OCI-LY7 (cell line): ENCODE measurements around the gene DLGAP1. TPM values are rescaled to one million over a fixed set of nuclear protein-coding genes. Genes with fewer than 3 reads are reported as not detected.

ENCODE experiments used
- BruUV-seq: library from RNA; stranded (reverse); fragments of 400-500 nt; replicated peaks from 2 replicates; lab custom pipeline; 2021; lab: Mats Ljungman, UMichigan
- CTCF ChIA-PET: fragments of 300-600 bp; sonication (Branson Sonifier 250); formaldehyde crosslinking; loops from one replicate; lab custom pipeline; 2022; ENCODE audit warnings: antibody characterized with exemption; ENCODE audit not compliant: unreplicated experiment; lab: Charles Lee
- POLR2A ChIA-PET: fragments of 300-600 bp; sonication (Branson Sonifier 250); formaldehyde crosslinking; loops from one replicate; lab custom pipeline; 2022; ENCODE audit warnings: antibody characterized with exemption; lab: Charles Lee
- DNase-seq: peaks from one replicate; pipeline ENCODE4 v3.0.0-alpha.2; 2015; ENCODE audit warnings: low spot score
- H2AFZ ChIP-seq: fragments of 200-600 bp; sonication (generic), shearing (Covaris generic); 2 replicates; pipeline ENCODE4 v1.6.1; 2014; ENCODE audit warnings: mild to moderate bottlenecking, antibody characterized with exemption, low read length, moderate library complexity
- H3K27ac ChIP-seq: fragments of 200-600 bp; sonication (generic); 2 replicates; pipeline ENCODE4 v1.5.1; 2014; ENCODE audit warnings: mixed run types, low read depth, mild to moderate bottlenecking, moderate library complexity, low read length, inconsistent platforms; ENCODE audit not compliant: poor library complexity, severe bottlenecking
- H3K36me3 ChIP-seq: fragments of 200-600 bp; sonication (generic); 2 replicates; pipeline ENCODE4 v1.6.1; 2014; ENCODE audit warnings: mild to moderate bottlenecking, antibody characterized with exemption, low read length, moderate library complexity, mixed read lengths; ENCODE audit not compliant: insufficient read depth
- H3K4me1 ChIP-seq: fragments of 200-600 bp; sonication (generic); 2 replicates; pipeline ENCODE4 v1.5.1; 2014; ENCODE audit warnings: mild to moderate bottlenecking, low read length; ENCODE audit not compliant: insufficient read depth, poor library complexity, severe bottlenecking
- H3K4me2 ChIP-seq: fragments of 200-600 bp; sonication (generic); 2 replicates; pipeline ENCODE4 v1.6.1; 2014; ENCODE audit warnings: mild to moderate bottlenecking, low read length
- H3K4me3 ChIP-seq: fragments of 200-600 bp; sonication (generic); 2 replicates; pipeline ENCODE4 v1.5.1; 2014; ENCODE audit warnings: mild to moderate bottlenecking, low read depth, low read length; ENCODE audit not compliant: poor library complexity, severe bottlenecking
- H3K79me2 ChIP-seq: fragments of 200-600 bp; sonication (generic); 2 replicates; pipeline ENCODE4 v1.6.1; 2016; ENCODE audit warnings: low read depth, mild to moderate bottlenecking, low read length, moderate library complexity, mixed read lengths; ENCODE audit not compliant: insufficient read depth
- H3K9me2 ChIP-seq: fragments of 200-600 bp; sonication (generic); 2 replicates; pipeline ENCODE4 v1.6.1; 2016; ENCODE audit warnings: mild to moderate bottlenecking, low read length, mixed read lengths; ENCODE audit not compliant: insufficient read depth
- H3K9me3 ChIP-seq: fragments of 200-600 bp; sonication (generic); 2 replicates; pipeline ENCODE4 v1.6.1; 2014; ENCODE audit warnings: mild to moderate bottlenecking, mixed run types, low read length, mixed read lengths
- H4K20me1 ChIP-seq: fragments of 200-600 bp; sonication (generic); 2 replicates; pipeline ENCODE4 v1.6.1; 2014; ENCODE audit warnings: mild to moderate bottlenecking, antibody characterized with exemption, low read length, moderate library complexity, mixed read lengths; ENCODE audit not compliant: insufficient read depth
- CTCF ChIP-seq: fragments of 200-600 bp; sonication (generic); conservative IDR thresholded peaks from 2 replicates; pipeline ENCODE4 v1.5.1; 2014; ENCODE audit warnings: mild to moderate bottlenecking, antibody characterized with exemption, low read length, moderate library complexity, mixed read lengths
- EZH2phosphoT487 ChIP-seq: fragments of 200-600 bp; sonication (generic); IDR thresholded peaks from 2 replicates; pipeline ENCODE4 v1.6.1; 2018; ENCODE audit warnings: low read depth, borderline replicate concordance, mild to moderate bottlenecking, mixed run types, antibody characterized with exemption, low read length, moderate library complexity, mixed read lengths
- intact Hi-C: fragments of 100-400 bp; cut with micrococcal nuclease; formaldehyde crosslinking; loops from one replicate; pipeline ENCODE4 v1.10.0; 2022; ENCODE audit not compliant: unreplicated experiment
- total RNA-seq, 2 experiments: library from RNA; depleted of rRNA in 1 of 2; stranded (reverse); fragments of >200 nt in 1 of 2; shearing (Covaris generic) in 1 of 2; gene quantifications; 2 replicates each; pipeline ENCODE4 v1.2.3, GENCODE V29; 2014 to 2022

Gene DLGAP1
- total RNA-seq, 2 experiments from 2014 or later: 0.22 TPM; not detected in 1

DNA sequence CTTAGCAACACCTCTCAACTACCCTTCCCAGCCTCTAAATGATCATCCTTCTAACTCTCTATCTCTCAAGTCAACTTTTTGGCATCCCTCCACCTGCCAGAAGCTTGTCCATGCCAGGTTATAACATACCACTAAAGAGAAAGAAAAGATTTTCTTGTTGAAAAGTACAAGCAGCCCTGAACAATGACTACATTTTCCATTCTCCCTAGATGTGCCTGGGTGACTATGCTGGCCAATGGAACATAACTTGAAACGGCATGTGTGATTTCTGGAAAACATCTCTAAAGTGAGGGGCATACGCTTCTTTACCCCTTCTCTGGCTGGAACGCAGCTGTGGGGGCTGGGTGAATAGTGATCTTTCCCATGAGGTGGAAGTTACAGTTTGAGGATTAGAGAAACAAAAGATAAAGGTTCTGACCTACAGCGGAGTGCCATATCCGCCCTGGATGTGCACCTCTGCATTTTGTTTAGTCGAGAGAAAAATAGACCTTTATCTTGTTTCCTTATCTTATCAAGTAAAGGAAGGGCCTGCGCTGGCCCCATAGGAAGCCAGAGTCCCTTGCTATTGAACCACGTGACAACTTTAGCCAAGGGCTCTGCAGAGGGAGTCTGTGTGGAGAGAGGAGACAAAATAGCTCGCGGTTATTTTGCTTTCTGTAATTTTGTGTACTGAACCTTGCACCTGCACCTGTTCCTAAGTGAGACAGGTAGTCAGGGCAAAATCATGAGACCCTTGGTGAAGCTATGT is 568.4 kb downstream of the DLGAP1 start:
- Histone ChIP-seq H3K36me3 (no peaks in the 10 kb centered on the region), H3K9me2 (no peaks in the 10 kb centered on the region), H3K4me1 (peaks cover 14% of the 10 kb centered on the region), H4K20me1 (no peaks in the 10 kb centered on the region), H3K9me3 (no peaks in the 10 kb centered on the region), H3K4me2 (peak overlapping the region; percentile 26), H3K27ac (no peak overlapping the region), H3K4me3 (no peak overlapping the region), H3K79me2 (no peaks in the 10 kb centered on the region), H2AFZ (peak overlapping the region; percentile 65)
- intact Hi-C loops: no loop called here
- no TSS peak for BruUV-seq
- CTCF ChIA-PET: no interaction called here
- POLR2A ChIA-PET: interaction anchor here (0.6 to 2.0 kb wide), 2 partner anchors 9 to 212 kb away, joined by 3 to 6 read pairs; no protein-coding TSS in a partner anchor
- peak; percentile 30 for DNase-seq
- no peak for TF ChIP-seq EZH2phosphoT487
- TF ChIP-seq CTCF: no peak

DNA sequence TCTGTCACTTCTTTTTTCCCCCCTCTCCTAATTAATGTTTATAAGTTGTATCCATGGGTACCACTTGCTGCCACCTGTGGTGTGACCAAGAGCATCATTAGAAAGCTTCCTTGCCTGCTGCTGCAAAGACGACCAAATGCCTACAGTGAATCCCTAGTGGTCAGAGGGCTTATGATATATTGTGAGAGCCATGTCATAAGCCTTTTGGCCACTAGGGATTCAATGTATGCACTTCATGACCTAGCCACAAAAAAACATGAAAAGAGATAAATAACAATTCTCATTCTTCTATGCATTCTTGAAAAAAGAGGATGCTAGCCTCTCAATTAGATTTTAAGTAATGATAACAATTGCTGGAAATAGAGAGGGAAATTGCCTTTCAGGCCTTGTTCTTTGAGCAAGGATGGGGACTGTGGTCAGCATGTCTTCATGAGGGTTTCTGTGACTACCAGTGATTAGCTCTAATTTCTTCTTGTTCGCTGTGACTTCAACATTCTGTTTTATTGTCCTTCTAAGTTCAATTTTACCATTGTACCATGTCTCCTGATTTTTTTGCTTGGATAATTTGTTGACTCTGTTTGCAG is 569.8 kb downstream of the DLGAP1 start:
- Histone ChIP-seq H3K4me3 (no peak overlapping the region), H3K9me2 (no peaks in the 10 kb centered on the region), H3K27ac (no peak overlapping the region), H2AFZ (peak overlapping the region; percentile 9; the same call in 1 of the 2 replicates), H3K9me3 (no peaks in the 10 kb centered on the region), H3K4me1 (peaks cover 14% of the 10 kb centered on the region), H3K79me2 (no peaks in the 10 kb centered on the region), H3K4me2 (no peak overlapping the region), H3K36me3 (no peaks in the 10 kb centered on the region), H4K20me1 (no peaks in the 10 kb centered on the region)
- intact Hi-C loops: no loop called here
- peak; percentile 71 for DNase-seq
- ChIA-PET POLR2A (interaction anchor here (1.3 to 2.0 kb wide), 2 partner anchors 11 to 16 kb away, joined by 3 to 6 read pairs; no protein-coding TSS in a partner anchor), CTCF (interaction anchor here (0.9 kb wide), 1 partner anchor 9 kb away, joined by 3 read pairs; no protein-coding TSS in a partner anchor)
- peak; percentile 81 for TF ChIP-seq CTCF
- no peak for TF ChIP-seq EZH2phosphoT487
- BruUV-seq: no TSS peak

- POLR2A ChIA-PET: no interaction called here
- DNase-seq: no peak
- Histone ChIP-seq H3K4me2 (no peak overlapping the region), H4K20me1 (no peaks in the 10 kb centered on the region), H3K36me3 (no peaks in the 10 kb centered on the region), H3K27ac (no peak overlapping the region), H3K4me3 (no peak overlapping the region), H2AFZ (no peak overlapping the region), H3K9me3 (no peaks in the 10 kb centered on the region), H3K79me2 (no peaks in the 10 kb centered on the region), H3K9me2 (no peaks in the 10 kb centered on the region), H3K4me1 (peaks cover 5% of the 10 kb centered on the region)
- no TSS peak for BruUV-seq
- TF ChIP-seq EZH2phosphoT487 (no peak), CTCF (no peak)
- CTCF ChIA-PET: no interaction called here
- intact Hi-C loops: no loop called here
These were observed 575.3 kb downstream of the DLGAP1 start for GRCh38 chr18:3879836-3880120.
